Fibroblast of lung (primary cell): Measurements from ENCODE around the gene HTR2A. TPM values are rescaled to one million over a fixed set of nuclear protein-coding genes. Genes with fewer than 3 reads are reported as not detected.

Experiments
- DNase-seq, 2 donors: peaks; one replicate each; pipeline versions ENCODE4 v3.0.0 to v3.0.0-alpha.2; 2010; ENCODE audit warnings: low read depth in 2 of 2
- H2AFZ ChIP-seq: 2 replicates; pipeline ENCODE4 v1.5.1; 2012; ENCODE audit warnings: low read length, control low read depth, inconsistent platforms
- H3K27ac ChIP-seq: 2 replicates; pipeline ENCODE4 v1.5.1; 2011; ENCODE audit warnings: low read length, control low read depth; ENCODE audit not compliant: insufficient read depth
- H3K27me3 ChIP-seq: 2 replicates; pipeline ENCODE4 v1.5.1; 2011; ENCODE audit warnings: mild to moderate bottlenecking, low read length; ENCODE audit not compliant: control insufficient read depth, insufficient read depth
- H3K36me3 ChIP-seq: 2 replicates; pipeline ENCODE4 v1.5.1; 2011; ENCODE audit warnings: low read length; ENCODE audit not compliant: control insufficient read depth, insufficient read depth
- H3K4me1 ChIP-seq: 2 replicates; pipeline ENCODE4 v1.5.1; 2011; ENCODE audit warnings: low read length; ENCODE audit not compliant: control insufficient read depth, insufficient read depth; ENCODE audit errors: extremely low read depth
- H3K4me2 ChIP-seq: 2 replicates; pipeline ENCODE4 v1.5.1; 2011; ENCODE audit warnings: low read length, control low read depth; ENCODE audit not compliant: insufficient read depth; ENCODE audit errors: extremely low read depth
- H3K4me3 ChIP-seq, 4 experiments: fragments of 200-600 bp in 1 of 4; sonication (generic) in 1 of 4; replicated peaks in 1 of 4; 2 replicates each; pipeline ENCODE4 v1.5.1; 2011 to 2016; ENCODE audit warnings: low read length in 4 of 4, low read depth in 3 of 4, mild to moderate bottlenecking in 3 of 4, control low read depth in 2 of 4, inconsistent platforms in 1 of 4, mixed read lengths in 1 of 4; ENCODE audit not compliant: insufficient read depth in 1 of 4; ENCODE audit errors: control extremely low read depth in 1 of 4
- H3K79me2 ChIP-seq: 2 replicates; pipeline ENCODE4 v1.5.1; 2012; ENCODE audit warnings: mild to moderate bottlenecking, low read length, inconsistent platforms; ENCODE audit not compliant: control insufficient read depth, insufficient read depth
- H3K9ac ChIP-seq: 2 replicates; pipeline ENCODE4 v1.5.1; 2011; ENCODE audit warnings: mild to moderate bottlenecking, low read length, control low read depth; ENCODE audit not compliant: insufficient read depth
- H3K9me3 ChIP-seq: 2 replicates; pipeline ENCODE4 v1.5.1; 2012; ENCODE audit warnings: low read depth, low read length; ENCODE audit not compliant: control insufficient read depth, insufficient read depth
- H4K20me1 ChIP-seq: 2 replicates; pipeline ENCODE4 v1.5.1; 2011; ENCODE audit warnings: low read length; ENCODE audit not compliant: control insufficient read depth, insufficient read depth; ENCODE audit errors: extremely low read depth
- EZH2 ChIP-seq: IDR thresholded peaks from 2 replicates; pipeline ENCODE4 v1.5.1; 2012; ENCODE audit warnings: low read length, control low read depth, mild to moderate bottlenecking; ENCODE audit errors: missing control alignments
- polyA plus RNA-seq, 2 donors: library from polyadenylated mRNA; depleted of rRNA in 1 of 2; stranded (reverse) in 1 of 2; unstranded in 1 of 2; fragments of >200 nt; gene quantifications; 2 replicates each; pipeline ENCODE4 v1.2.1, GENCODE V29; 2011 to 2012; ENCODE audit warnings: missing spikeins in 1 of 2
- total RNA-seq: library from RNA; depleted of rRNA; stranded (reverse); fragments of >200 nt; gene quantifications from 2 replicates; pipeline ENCODE4 v1.2.1, GENCODE V29; 2014
- TF ChIP-seq, protein P1 (sequence below), 2 donors: IDR thresholded peaks in 1 of 2; conservative IDR thresholded peaks in 1 of 2; 1 replicate in 1 of 2; 2 replicates in 1 of 2; pipeline ENCODE4 v1.5.1; 2011 to 2012; ENCODE audit warnings: low read length in 2 of 2, control low read depth in 1 of 2, inconsistent platforms in 1 of 2, low read depth in 1 of 2, mild to moderate bottlenecking in 1 of 2

HTR2A gene
- total and polyA plus RNA-seq, 2 donors (not counting 1 experiment from before 2014, with no cell fraction given) = 0.01 to 0.33 TPM

DNA sequence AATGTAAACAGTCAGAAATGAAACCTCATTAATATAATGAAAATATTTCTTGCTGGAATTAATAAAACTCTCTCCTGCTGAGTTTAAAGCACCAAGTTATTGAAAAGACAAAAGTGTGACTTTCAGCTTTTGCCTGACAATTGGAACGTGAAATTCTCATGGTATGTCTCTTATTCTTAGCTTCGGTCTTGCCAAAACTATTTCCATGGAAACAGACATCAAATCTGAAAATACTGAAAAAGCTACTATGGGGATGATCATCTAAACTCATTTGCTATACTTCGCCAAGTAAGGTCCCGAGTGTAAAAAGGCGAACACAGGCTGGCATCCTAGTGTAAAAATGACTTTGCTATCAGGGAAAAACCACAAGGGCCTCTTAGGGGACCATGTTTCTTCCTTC lies 22.8 kb downstream of the HTR2A start:
- H3K79me2 ChIP-seq = no peaks in the 10 kb centered on the region
- no peaks in the 10 kb centered on the region for H3K36me3 ChIP-seq
- H3K4me1 ChIP-seq = no peaks in the 10 kb centered on the region
- H3K4me3 ChIP-seq = no peak overlapping the region
- H3K9ac ChIP-seq = no peak overlapping the region
- no peak overlapping the region for H2AFZ ChIP-seq
- DNase-seq = no peak
- TF ChIP-seq EZH2 = no peak
- TF ChIP-seq, protein P1, sequence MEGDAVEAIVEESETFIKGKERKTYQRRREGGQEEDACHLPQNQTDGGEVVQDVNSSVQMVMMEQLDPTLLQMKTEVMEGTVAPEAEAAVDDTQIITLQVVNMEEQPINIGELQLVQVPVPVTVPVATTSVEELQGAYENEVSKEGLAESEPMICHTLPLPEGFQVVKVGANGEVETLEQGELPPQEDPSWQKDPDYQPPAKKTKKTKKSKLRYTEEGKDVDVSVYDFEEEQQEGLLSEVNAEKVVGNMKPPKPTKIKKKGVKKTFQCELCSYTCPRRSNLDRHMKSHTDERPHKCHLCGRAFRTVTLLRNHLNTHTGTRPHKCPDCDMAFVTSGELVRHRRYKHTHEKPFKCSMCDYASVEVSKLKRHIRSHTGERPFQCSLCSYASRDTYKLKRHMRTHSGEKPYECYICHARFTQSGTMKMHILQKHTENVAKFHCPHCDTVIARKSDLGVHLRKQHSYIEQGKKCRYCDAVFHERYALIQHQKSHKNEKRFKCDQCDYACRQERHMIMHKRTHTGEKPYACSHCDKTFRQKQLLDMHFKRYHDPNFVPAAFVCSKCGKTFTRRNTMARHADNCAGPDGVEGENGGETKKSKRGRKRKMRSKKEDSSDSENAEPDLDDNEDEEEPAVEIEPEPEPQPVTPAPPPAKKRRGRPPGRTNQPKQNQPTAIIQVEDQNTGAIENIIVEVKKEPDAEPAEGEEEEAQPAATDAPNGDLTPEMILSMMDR (conservative IDR thresholded peaks at IDR 0.05 in 1 of 2, IDR thresholded peaks at IDR 0.05 in 1 of 2; ENCODE audit: low read depth in 1 of 2, low read length in 2 of 2) = no peak
- H3K4me2 ChIP-seq = no peak overlapping the region
- H3K9me3 ChIP-seq = no peaks in the 10 kb centered on the region
- H3K27ac ChIP-seq = no peak overlapping the region
- H3K27me3 ChIP-seq = peaks cover 4% of the 10 kb centered on the region
- H4K20me1 ChIP-seq = no peaks in the 10 kb centered on the region

DNA sequence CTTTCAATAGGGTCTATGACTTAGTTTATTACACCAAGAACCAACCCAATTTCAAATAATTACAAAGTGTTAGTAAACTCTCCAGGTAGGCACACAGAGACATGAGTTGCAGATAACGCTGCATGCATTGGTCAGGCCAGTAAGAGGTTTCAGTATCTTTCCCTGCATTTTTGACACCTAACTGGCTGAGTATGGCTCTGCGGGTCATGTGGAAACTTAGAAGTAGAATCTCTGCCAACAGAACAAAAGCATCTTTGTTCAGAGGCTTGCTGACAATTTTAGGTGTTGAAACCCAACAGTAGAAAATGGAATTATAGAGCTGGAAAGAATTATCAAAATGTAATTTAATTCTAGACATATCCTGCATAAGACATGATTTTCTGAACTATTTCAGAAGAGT lies 25.3 kb downstream of the HTR2A start:
- Histone ChIP-seq H3K36me3 (no peaks in the 10 kb centered on the region), H2AFZ (no peak overlapping the region), H3K9ac (no peak overlapping the region), H3K27ac (no peak overlapping the region), H3K4me3 (no peak overlapping the region), H3K9me3 (no peaks in the 10 kb centered on the region), H4K20me1 (no peaks in the 10 kb centered on the region), H3K4me1 (no peaks in the 10 kb centered on the region), H3K79me2 (no peaks in the 10 kb centered on the region), H3K27me3 (peaks cover 2% of the 10 kb centered on the region), H3K4me2 (no peak overlapping the region)
- no peak for TF ChIP-seq EZH2
- TF ChIP-seq, protein P1 (conservative IDR thresholded peaks at IDR 0.05 in 1 of 2, IDR thresholded peaks at IDR 0.05 in 1 of 2; ENCODE audit: low read depth in 1 of 2, low read length in 2 of 2) = no peak
- no peak for DNase-seq

DNA sequence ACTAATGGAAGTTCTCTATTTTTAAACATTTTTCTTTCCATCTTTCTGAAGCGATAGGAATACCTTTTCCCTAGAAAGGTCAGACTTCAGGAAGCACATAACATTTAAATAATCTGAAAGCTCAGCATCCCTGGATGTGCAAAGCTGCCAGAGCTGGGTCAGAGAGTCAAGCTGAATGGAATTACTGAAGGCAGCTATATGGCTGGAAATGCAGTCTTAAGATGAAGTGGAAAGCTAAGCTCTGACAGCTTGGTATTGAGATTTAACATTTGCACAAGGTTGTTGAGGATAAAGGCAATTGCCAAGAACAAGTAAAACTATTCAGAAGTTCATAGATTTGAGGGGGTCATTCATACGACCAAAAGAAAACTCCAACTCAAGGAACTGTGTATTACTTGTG lies 28.8 kb downstream of the HTR2A start:
- Histone ChIP-seq H3K36me3 (no peaks in the 10 kb centered on the region), H3K4me3 (no peak overlapping the region)

More for the DNA sequence above, 28.8 kb downstream of the HTR2A start:
- no peaks in the 10 kb centered on the region for H3K9me3 ChIP-seq
- no peak for DNase-seq
- H2AFZ ChIP-seq = no peak overlapping the region
- no peak overlapping the region for H3K27ac ChIP-seq
- H3K9ac ChIP-seq = no peak overlapping the region
- TF ChIP-seq EZH2 = no peak
- TF ChIP-seq, protein P1 (conservative IDR thresholded peaks at IDR 0.05 in 1 of 2, IDR thresholded peaks at IDR 0.05 in 1 of 2; ENCODE audit: low read depth in 1 of 2, low read length in 2 of 2) = no peak
- H4K20me1 ChIP-seq = no peaks in the 10 kb centered on the region
- no peak overlapping the region for H3K4me2 ChIP-seq
- no peaks in the 10 kb centered on the region for H3K4me1 ChIP-seq
- H3K79me2 ChIP-seq = no peaks in the 10 kb centered on the region
- no peaks in the 10 kb centered on the region for H3K27me3 ChIP-seq
